ENCODE measurements around the gene RIN2. TPM values are rescaled to one million over a fixed set of nuclear protein-coding genes. Genes with fewer than 3 reads are reported as not detected.
A peak's percentile ranks its signal among the peaks of the same experiment; 100 is the strongest.

The RIN2 gene
- total RNA-seq, 1 experiment from 2014 or later = 1.5 TPM

DNA sequence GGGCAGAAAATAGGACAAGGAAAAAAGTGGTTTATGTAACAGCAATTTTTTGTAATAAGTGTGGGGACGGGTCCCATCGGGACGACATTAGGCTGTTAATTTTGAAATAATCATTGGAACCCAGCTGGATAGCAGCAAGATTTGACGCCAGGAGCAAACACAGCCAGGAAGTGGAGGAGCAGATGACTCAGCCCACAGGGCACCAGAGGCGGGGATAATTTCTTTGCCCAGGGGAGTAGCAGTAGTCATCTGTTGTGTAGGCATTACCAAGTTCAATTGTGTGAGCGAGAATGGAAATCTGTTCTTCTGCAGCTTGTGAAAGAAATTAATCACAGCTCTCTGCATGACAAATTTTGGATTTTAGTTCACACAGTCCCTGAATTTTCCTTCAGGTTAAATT, 22.6 kb upstream of the RIN2 start:
- ChIA-PET CTCF (interaction anchor here (1.0 kb wide), 1 partner anchor 42 kb away, joined by 3 read pairs; no protein-coding TSS in a partner anchor), RAD21 (ENCODE audit: low non-redundant PET in 1 of 2, low total read pairs in 2 of 2, uncharacterized antibody in 2 of 2, unreplicated experiment in 2 of 2) (no interaction called here), POLR2A (no interaction called here)
- no peaks in the 10 kb centered on the region for H3K27me3 ChIP-seq (ENCODE audit: insufficient read depth, low read length)
- intact Hi-C loops (cut with micrococcal nuclease) = no loop called here
- no peak overlapping the region for H3K27ac ChIP-seq (ENCODE audit: low read depth, low read length)
- H3K9ac ChIP-seq (ENCODE audit: low read length) = no peak overlapping the region
- peak overlapping the region; percentile 96 for H2AFZ ChIP-seq (ENCODE audit: low read depth, low read length, poor library complexity, severe bottlenecking)
- H3K79me2 ChIP-seq (ENCODE audit: insufficient read depth, low read length) = no peaks in the 10 kb centered on the region
- peak overlapping the region; percentile 50 for H3K4me2 ChIP-seq (ENCODE audit: low read length)
- no peaks in the 10 kb centered on the region for H3K9me2 ChIP-seq (ENCODE audit: insufficient read depth)
- H3K4me3 ChIP-seq (replicated peaks in 1 of 2; ENCODE audit: low read depth in 1 of 2, low read length in 2 of 2) = no peak overlapping the region
- H3K4me1 ChIP-seq (ENCODE audit: control insufficient read depth in 1 of 2, insufficient read depth in 2 of 2, low read length in 2 of 2) = peaks cover 4 to 34% of the 10 kb centered on the region in 2 experiments; a peak in 3 of 4 replicates
- ATAC-seq (peak; percentile 87), DNase-seq (ENCODE audit: low read depth, low spot score) (peak; percentile 19)
- H4K20me1 ChIP-seq (ENCODE audit: insufficient read depth) = no peaks in the 10 kb centered on the region
- no TSS peak for BruUV-seq (replicated peaks)
- TF ChIP-seq JUND (IDR thresholded peaks at IDR 0.05) (peak; percentile 52), ELF1 (IDR thresholded peaks at IDR 0.05; ENCODE audit: borderline replicate concordance, low read depth) (no peak), FOSL1 (IDR thresholded peaks at IDR 0.05; ENCODE audit: low read depth) (peak; percentile 64), EGR1 (IDR thresholded peaks at IDR 0.05; ENCODE audit: low read depth) (no peak), SIN3A (IDR thresholded peaks at IDR 0.05; ENCODE audit: low read depth) (no peak), POLR2AphosphoS5 (IDR thresholded peaks at IDR 0.05; ENCODE audit: low read depth, low read length) (peak; percentile 37; the same call in 1 of the 2 replicates), SRF (IDR thresholded peaks at IDR 0.05; ENCODE audit: low read depth) (no peak)
- TF ChIP-seq, protein P1, sequence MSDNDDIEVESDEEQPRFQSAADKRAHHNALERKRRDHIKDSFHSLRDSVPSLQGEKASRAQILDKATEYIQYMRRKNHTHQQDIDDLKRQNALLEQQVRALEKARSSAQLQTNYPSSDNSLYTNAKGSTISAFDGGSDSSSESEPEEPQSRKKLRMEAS (IDR thresholded peaks at IDR 0.05) = peak; percentile 56
- no peaks in the 10 kb centered on the region for H3K36me3 ChIP-seq (ENCODE audit: control insufficient read depth in 1 of 2, insufficient read depth in 2 of 2, low read length in 2 of 2)
- no peaks in the 10 kb centered on the region for H3K9me3 ChIP-seq (ENCODE audit: control insufficient read depth in 1 of 2, insufficient read depth in 1 of 2, low read depth in 1 of 2, low read length in 2 of 2)

DNA sequence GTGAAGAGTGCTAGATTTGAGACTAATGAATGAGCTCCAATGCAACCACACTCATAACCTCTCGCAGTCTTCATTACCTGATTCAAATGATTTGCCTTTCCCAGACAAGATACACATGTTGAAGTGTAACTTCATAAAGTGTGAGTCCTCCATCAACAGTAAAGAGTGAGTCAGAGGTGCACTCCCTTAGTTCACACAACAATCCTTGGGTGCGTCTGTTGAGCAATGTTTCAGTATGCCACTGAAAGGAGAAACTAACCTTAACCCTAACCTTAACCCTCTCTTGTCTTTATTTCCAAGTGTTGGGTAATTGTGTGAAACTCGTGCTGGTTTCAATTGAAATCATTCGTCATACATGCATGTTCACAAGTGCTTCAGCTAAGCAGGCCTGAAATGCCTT, 21.0 kb upstream of the RIN2 start:
- no peaks in the 10 kb centered on the region for H4K20me1 ChIP-seq (ENCODE audit: insufficient read depth)
- no peaks in the 10 kb centered on the region for H3K27me3 ChIP-seq (ENCODE audit: insufficient read depth, low read length)
- DNase-seq (ENCODE audit: low read depth, low spot score) (no peak), ATAC-seq (no peak; the same call in 1 of the 2 replicates)
- POLR2A ChIA-PET = no interaction called here
- peaks cover 4 to 34% of the 10 kb centered on the region in 2 experiments; a peak in 3 of 4 replicates for H3K4me1 ChIP-seq (ENCODE audit: control insufficient read depth in 1 of 2, insufficient read depth in 2 of 2, low read length in 2 of 2)
- CTCF ChIA-PET = interaction anchor here (1.0 kb wide), 1 partner anchor 46 kb away, joined by 3 read pairs; no protein-coding TSS in a partner anchor
- no peaks in the 10 kb centered on the region for H3K9me3 ChIP-seq (ENCODE audit: control insufficient read depth in 1 of 2, insufficient read depth in 1 of 2, low read depth in 1 of 2, low read length in 2 of 2)
- H3K9ac ChIP-seq (ENCODE audit: low read length) = no peak overlapping the region
- no TSS peak for BruUV-seq (replicated peaks)
- no peak overlapping the region for H3K27ac ChIP-seq (ENCODE audit: low read depth, low read length)
- peak overlapping the region; percentile 32 for H3K4me2 ChIP-seq (ENCODE audit: low read length)
- TF ChIP-seq, protein P2, sequence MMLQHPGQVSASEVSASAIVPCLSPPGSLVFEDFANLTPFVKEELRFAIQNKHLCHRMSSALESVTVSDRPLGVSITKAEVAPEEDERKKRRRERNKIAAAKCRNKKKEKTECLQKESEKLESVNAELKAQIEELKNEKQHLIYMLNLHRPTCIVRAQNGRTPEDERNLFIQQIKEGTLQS (IDR thresholded peaks at IDR 0.05) = no peak
- TF ChIP-seq FOSL1 (IDR thresholded peaks at IDR 0.05; ENCODE audit: low read depth) = peak; percentile 44; the same call in 1 of the 2 replicates
- peak; percentile 61; the same call in 1 of the 2 replicates for TF ChIP-seq CEBPB (IDR thresholded peaks at IDR 0.05; ENCODE audit: low read depth)
- TF ChIP-seq, protein P3, sequence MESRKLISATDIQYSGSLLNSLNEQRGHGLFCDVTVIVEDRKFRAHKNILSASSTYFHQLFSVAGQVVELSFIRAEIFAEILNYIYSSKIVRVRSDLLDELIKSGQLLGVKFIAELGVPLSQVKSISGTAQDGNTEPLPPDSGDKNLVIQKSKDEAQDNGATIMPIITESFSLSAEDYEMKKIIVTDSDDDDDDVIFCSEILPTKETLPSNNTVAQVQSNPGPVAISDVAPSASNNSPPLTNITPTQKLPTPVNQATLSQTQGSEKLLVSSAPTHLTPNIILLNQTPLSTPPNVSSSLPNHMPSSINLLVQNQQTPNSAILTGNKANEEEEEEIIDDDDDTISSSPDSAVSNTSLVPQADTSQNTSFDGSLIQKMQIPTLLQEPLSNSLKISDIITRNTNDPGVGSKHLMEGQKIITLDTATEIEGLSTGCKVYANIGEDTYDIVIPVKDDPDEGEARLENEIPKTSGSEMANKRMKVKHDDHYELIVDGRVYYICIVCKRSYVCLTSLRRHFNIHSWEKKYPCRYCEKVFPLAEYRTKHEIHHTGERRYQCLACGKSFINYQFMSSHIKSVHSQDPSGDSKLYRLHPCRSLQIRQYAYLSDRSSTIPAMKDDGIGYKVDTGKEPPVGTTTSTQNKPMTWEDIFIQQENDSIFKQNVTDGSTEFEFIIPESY (IDR thresholded peaks at IDR 0.05; ENCODE audit: extremely low read depth, insufficient replicate concordance, low read length) = no peak
- TF ChIP-seq, protein P1 (IDR thresholded peaks at IDR 0.05) = no peak
- H3K4me3 ChIP-seq (replicated peaks in 1 of 2; ENCODE audit: low read depth in 1 of 2, low read length in 2 of 2) = no peak overlapping the region
- H3K9me2 ChIP-seq (ENCODE audit: insufficient read depth) = no peaks in the 10 kb centered on the region
- H3K79me2 ChIP-seq (ENCODE audit: insufficient read depth, low read length) = no peaks in the 10 kb centered on the region
- peak overlapping the region; percentile 77 for H2AFZ ChIP-seq (ENCODE audit: low read depth, low read length, poor library complexity, severe bottlenecking)
- RAD21 ChIA-PET (ENCODE audit: low non-redundant PET in 1 of 2, low total read pairs in 2 of 2, uncharacterized antibody in 2 of 2, unreplicated experiment in 2 of 2) = no interaction called here
- H3K36me3 ChIP-seq (ENCODE audit: control insufficient read depth in 1 of 2, insufficient read depth in 2 of 2, low read length in 2 of 2) = no peaks in the 10 kb centered on the region
- intact Hi-C loops (cut with micrococcal nuclease) = no loop called here

Data from HCT116 (cell line).